Body of pancreas (tissue), 4 donors: ENCODE data around the gene C17orf58. TPM values are rescaled to one million over a fixed set of nuclear protein-coding genes. Genes with fewer than 3 reads are reported as not detected.
A peak's percentile ranks its signal among the peaks of the same experiment; 100 is the strongest.
"Not testable (repeated sequence)": the region's sequence is repeated elsewhere in the genome, so short reads cannot be mapped to it uniquely, and the experiment has no call there.

ENCODE experiments used
- ATAC-seq: fragments of 150-250 bp; one replicate; pipeline ENCODE4 v1.9.1; 2016
- DNase-seq, 4 donors: peaks; one replicate each; pipeline ENCODE4 v3.0.0-alpha.2; 2019
- H3K27ac ChIP-seq, 4 donors: fragments of 200-600 bp; sonication (generic); 1 replicate in 3 of 4; 2 replicates in 1 of 4; pipeline versions ENCODE4 v1.5.1 to v1.6.1; 2016 to 2019; ENCODE audit warnings: mild to moderate bottlenecking in 1 of 4, mixed read lengths in 1 of 4, moderate library complexity in 1 of 4
- H3K27me3 ChIP-seq, 2 donors: fragments of 200-600 bp; sonication (generic); one replicate each; pipeline ENCODE4 v1.6.0; 2016; ENCODE audit warnings: mild to moderate bottlenecking in 1 of 2
- H3K36me3 ChIP-seq, 2 donors: fragments of 200-600 bp; sonication (generic); replicated peaks in 1 of 2; 2 replicates each; pipeline ENCODE4 v1.5.1; 2016; ENCODE audit warnings: low read depth in 2 of 2; ENCODE audit not compliant: insufficient read depth in 1 of 2
- H3K4me1 ChIP-seq: fragments of 200-600 bp; sonication (generic); one replicate; pipeline ENCODE4 v1.6.0; 2016
- H3K4me3 ChIP-seq, 2 donors: fragments of 200-600 bp; sonication (generic); 1 replicate in 1 of 2; 2 replicates in 1 of 2; pipeline ENCODE4 v1.5.1; 2016 to 2019
- H3K9me3 ChIP-seq, 3 donors: fragments of 200-600 bp; sonication (generic); 1 replicate in 2 of 3; 2 replicates in 1 of 3; pipeline ENCODE4 v1.5.1; 2016
- POLR2A ChIP-seq, 3 donors: fragments of 450-650 bp; IDR thresholded peaks; one replicate each; pipeline ENCODE4 v1.6.1; 2016; ENCODE audit warnings: antibody characterized with exemption in 3 of 3, mild to moderate bottlenecking in 2 of 3
- WGBS, 2 donors: methylation state at CpG; one replicate each; pipeline ENCODE4 v1.1.5; 2017; 5-methylcytosine and 5-hydroxymethylcytosine counted together
- intact Hi-C: fragments of 100-400 bp; cut with DNase I; formaldehyde crosslinking; loops from one replicate; pipeline ENCODE4 v1.15.1; 2023
- total RNA-seq, 2 donors: library from RNA; depleted of rRNA; stranded (reverse); fragments of >200 nt; gene quantifications; one replicate each; pipeline ENCODE4 v1.1.0, GENCODE V29; 2016
- TF ChIP-seq, protein P1 (sequence below), 7 experiments: fragments of 450-650 bp in 4 of 7; fragments of 200-600 bp in 3 of 7; sonication (generic) in 3 of 7; IDR thresholded peaks; one replicate each; pipeline ENCODE4 v1.5.1; 2016 to 2019; ENCODE audit warnings: antibody characterized with exemption in 7 of 7

C17orf58 gene
- total RNA-seq, 2 donors from 2014 or later, result 6.0 to 6.3 TPM

DNA sequence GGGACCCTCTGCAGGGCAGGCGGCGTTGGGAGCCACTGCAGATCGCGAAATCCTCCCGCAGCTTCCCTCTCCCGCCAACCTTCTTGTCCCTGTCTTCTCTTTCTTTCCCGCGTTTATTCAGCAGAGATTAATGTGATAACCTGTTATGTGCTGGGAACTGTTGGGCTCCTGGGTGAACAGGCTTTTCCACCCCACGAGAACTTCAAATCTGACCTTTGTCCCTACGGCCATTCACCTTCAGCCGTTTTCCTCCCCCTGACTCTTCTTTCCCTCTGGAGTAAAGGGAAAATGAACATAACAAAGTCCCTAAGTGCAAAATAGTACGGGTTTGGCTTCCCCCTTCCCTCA lies 24.1 kb upstream of the C17orf58 start:
- peak overlapping the region; percentile 13 to 91 (median 88) for H3K27ac ChIP-seq
- H3K27me3 ChIP-seq, result no peaks in the 10 kb centered on the region
- no peak for TF ChIP-seq POLR2A (IDR thresholded peaks at IDR 0.05)
- TF ChIP-seq, protein P1, sequence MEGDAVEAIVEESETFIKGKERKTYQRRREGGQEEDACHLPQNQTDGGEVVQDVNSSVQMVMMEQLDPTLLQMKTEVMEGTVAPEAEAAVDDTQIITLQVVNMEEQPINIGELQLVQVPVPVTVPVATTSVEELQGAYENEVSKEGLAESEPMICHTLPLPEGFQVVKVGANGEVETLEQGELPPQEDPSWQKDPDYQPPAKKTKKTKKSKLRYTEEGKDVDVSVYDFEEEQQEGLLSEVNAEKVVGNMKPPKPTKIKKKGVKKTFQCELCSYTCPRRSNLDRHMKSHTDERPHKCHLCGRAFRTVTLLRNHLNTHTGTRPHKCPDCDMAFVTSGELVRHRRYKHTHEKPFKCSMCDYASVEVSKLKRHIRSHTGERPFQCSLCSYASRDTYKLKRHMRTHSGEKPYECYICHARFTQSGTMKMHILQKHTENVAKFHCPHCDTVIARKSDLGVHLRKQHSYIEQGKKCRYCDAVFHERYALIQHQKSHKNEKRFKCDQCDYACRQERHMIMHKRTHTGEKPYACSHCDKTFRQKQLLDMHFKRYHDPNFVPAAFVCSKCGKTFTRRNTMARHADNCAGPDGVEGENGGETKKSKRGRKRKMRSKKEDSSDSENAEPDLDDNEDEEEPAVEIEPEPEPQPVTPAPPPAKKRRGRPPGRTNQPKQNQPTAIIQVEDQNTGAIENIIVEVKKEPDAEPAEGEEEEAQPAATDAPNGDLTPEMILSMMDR (IDR thresholded peaks at IDR 0.05), result no peak
- H3K4me1 ChIP-seq, result peaks cover 12% of the 10 kb centered on the region
- H3K9me3 ChIP-seq, result no peaks in the 10 kb centered on the region
- peak overlapping the region; percentile 32 to 45 for H3K4me3 ChIP-seq
- DNase-seq, result peak in 1 of 4 donors; percentile 26
- no peaks in the 10 kb centered on the region for H3K36me3 ChIP-seq
- intact Hi-C loops, result no loop called here
- WGBS, 2 donors, result 0 to 1% methylated on average over 12 of the region's 12 CpGs
- ATAC-seq, result peak; percentile 31

DNA sequence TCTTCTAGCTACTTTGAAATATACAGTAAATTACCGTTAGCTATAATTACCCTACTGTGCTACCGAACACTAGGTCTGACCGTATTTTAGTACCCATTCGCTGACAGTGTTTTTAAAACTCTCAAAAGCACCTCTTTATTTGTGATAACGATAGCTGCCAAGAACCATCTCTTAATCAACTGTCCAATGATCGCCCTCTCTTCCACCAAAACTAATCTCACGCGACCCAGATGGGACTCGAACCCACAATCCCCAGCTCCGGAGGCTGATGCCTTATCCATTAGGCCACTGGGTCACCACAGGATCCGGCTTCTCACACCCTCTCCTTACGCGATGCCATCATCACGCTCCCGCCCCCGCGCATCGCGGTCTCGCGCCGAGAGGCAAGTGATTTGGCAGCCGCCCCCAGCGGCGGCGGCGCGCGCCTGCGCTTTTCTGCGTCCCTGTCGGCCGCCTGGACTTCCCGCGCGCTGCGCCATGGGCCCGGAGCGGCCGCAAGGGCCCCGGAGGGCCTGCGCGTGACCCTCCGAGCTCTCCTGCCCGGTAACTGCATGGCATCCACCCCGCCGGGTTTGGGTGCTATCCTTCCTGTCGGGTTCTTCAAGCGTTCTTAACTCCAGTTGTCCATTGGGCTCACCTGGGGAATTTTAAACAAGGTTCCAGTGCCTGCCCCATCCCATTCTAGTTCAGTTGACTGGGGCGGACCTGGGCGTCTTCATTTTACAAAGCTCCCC lies 23.6 kb upstream of the C17orf58 start:
- H3K27ac ChIP-seq, result peak overlapping the region; percentile 13 to 91 (median 88)
- intact Hi-C loops, result no loop called here
- ATAC-seq, result peak; percentile 96

DNA sequence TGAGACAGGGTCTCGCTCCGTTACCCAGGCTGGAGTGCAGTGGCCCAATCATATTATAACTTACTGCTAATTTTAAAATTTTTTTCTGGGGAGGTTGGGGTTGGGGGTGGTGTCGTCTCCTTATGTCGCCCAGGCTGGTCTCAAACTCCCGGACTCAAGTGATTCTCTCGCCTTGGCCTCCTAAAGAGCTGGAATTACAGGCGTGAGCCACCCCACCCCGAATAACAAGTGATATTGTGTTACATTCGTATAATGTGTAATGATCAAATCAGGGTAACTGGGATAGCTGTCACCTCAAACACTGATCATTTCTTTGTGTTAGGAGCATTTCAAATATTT lies 23.0 kb upstream of the C17orf58 start:
- Histone ChIP-seq H3K27me3 (no peaks in the 10 kb centered on the region), H3K27ac (peak overlapping the region in 2 of 4 donors; percentile 4 to 87), H3K36me3 (no peaks in the 10 kb centered on the region), H3K4me3 (no peak overlapping the region), H3K4me1 (peaks cover 12% of the 10 kb centered on the region), H3K9me3 (no peaks in the 10 kb centered on the region)
- no peak for ATAC-seq
- WGBS, 2 donors, result 53 to 60% methylated on average over 9 of the region's 9 CpGs
- peak in 1 of 4 donors; percentile 10 for DNase-seq
- TF ChIP-seq, protein P1 (IDR thresholded peaks at IDR 0.05), result no peak
- TF ChIP-seq POLR2A (IDR thresholded peaks at IDR 0.05), result no peak
- intact Hi-C loops, result no loop called here

More for the DNA sequence above, 23.6 kb upstream of the C17orf58 start:
- H3K4me1 ChIP-seq, result peaks cover 12% of the 10 kb centered on the region
- peak; percentile 26 to 85 (median 76) for TF ChIP-seq POLR2A (IDR thresholded peaks at IDR 0.05)
- TF ChIP-seq, protein P1 (IDR thresholded peaks at IDR 0.05), result peak; percentile 13 to 85 (median 60)
- H3K36me3 ChIP-seq, result no peaks in the 10 kb centered on the region
- H3K4me3 ChIP-seq, result peak overlapping the region; percentile 32 to 45
- no peaks in the 10 kb centered on the region for H3K27me3 ChIP-seq
- peak; percentile 96 to 98 (median 96) for DNase-seq
- H3K9me3 ChIP-seq, result no peaks in the 10 kb centered on the region
- WGBS, 2 donors, result 1% methylated on average over 17 to 51 of the region's 51 CpGs

DNA sequence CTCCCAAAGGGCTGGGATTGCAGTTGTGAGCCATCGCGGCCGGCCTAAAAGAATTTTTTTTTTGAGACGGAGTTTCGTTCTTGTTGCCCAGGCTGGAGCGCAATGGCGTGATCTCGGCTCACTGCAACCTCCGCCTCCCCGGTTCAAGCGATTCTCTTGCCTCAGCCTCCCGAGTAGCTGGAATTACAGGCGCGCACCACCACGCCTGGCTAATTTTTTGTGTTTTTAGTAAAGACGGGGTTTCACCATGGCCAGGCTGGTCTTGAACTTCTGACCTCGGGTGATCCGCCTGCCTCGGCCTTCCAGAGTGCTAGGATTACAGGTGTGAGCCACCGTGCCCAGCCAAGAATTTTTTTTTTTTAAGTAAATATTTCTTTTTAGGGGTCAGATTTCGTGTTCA lies 22.2 kb upstream of the C17orf58 start:
- H3K36me3 ChIP-seq, H3K9me3 ChIP-seq, H3K27ac ChIP-seq, DNase-seq, intact Hi-C loops, H3K4me3 ChIP-seq, ATAC-seq, H3K27me3 ChIP-seq: not testable (repeated sequence)
- WGBS, 2 donors, result 73 to 84% methylated on average over 21 of the region's 21 CpGs
- peaks cover 12% of the 10 kb centered on the region for H3K4me1 ChIP-seq

DNA sequence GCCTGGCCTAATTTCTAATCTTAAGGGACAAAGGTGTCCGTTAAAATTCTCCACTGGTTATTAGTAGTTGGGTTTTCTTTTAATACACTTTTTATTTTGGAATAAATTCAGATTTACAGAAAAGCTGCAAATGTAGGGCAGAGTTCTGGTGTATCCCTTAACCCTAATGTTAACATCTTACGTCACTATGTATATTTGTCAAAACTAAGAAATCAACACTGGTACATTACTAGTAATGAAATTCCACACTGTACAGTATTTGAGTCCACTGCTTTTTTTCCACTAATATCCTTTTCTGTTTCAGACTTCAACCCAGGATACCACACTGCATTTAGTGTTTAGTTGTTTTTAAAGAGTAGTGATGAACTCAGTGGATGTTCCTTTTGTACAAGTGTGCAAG lies 20.6 kb upstream of the C17orf58 start:
- Histone ChIP-seq H3K27me3 (no peaks in the 10 kb centered on the region), H3K36me3 (no peaks in the 10 kb centered on the region), H3K27ac (no peak overlapping the region), H3K4me1 (peaks cover 12% of the 10 kb centered on the region), H3K4me3 (no peak overlapping the region), H3K9me3 (no peaks in the 10 kb centered on the region)
- intact Hi-C loops, result no loop called here
- no peak for ATAC-seq
- WGBS, 2 donors, result 79 to 91% methylated on average over 2 of the region's 2 CpGs
- no peak for DNase-seq
- no peak for TF ChIP-seq POLR2A (IDR thresholded peaks at IDR 0.05)
- TF ChIP-seq, protein P1 (IDR thresholded peaks at IDR 0.05), result no peak
